AG08396 (cell line): Measurements from ENCODE around the gene TMEM43.

Experiments
- DNase-seq: peaks from one replicate; pipeline ENCODE4 v3.0.0; 2012; ENCODE audit warnings: low spot score, mixed read lengths

TMEM43 gene

DNA sequence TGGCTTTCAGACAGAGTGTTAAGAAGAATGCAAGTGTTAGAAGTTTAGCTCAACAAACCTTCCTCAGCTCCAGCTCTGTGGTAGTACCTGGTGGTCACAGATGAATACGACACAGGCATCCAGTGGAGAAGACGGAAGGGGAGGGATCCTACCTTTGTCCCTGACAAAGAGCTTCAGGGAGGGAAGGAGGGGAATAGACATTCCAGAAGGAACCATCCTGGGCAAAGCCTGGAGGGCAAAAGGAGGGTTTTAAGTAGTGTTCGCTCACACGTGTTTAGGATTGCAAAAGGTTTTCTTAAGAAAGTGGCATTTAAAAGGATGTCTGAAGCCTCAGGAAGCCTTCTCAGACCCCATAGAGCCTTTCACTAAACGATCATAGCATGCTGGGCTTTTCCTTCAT lies 3.0 kb upstream of the TMEM43 start:
- no peak for DNase-seq

DNA sequence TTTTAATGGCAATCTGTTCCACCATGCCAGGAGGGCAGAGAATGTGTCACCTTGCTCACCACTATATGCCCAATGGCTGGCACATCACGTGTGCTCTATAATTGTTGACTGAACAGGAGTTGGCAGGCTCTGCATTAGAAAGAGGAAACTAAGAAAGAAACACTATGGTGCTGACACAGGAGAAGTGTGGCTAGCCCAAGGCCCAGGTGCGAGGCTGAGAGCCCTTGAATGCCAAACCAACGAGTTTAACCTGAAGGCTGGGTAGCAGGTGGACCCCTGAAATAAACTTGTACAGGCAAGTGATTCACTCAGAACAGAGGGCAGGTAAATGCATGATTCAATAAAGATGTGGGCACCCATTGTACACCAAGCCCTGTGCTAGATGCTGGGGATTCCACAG lies 2.6 kb upstream of the TMEM43 start:
- no peak for DNase-seq

DNA sequence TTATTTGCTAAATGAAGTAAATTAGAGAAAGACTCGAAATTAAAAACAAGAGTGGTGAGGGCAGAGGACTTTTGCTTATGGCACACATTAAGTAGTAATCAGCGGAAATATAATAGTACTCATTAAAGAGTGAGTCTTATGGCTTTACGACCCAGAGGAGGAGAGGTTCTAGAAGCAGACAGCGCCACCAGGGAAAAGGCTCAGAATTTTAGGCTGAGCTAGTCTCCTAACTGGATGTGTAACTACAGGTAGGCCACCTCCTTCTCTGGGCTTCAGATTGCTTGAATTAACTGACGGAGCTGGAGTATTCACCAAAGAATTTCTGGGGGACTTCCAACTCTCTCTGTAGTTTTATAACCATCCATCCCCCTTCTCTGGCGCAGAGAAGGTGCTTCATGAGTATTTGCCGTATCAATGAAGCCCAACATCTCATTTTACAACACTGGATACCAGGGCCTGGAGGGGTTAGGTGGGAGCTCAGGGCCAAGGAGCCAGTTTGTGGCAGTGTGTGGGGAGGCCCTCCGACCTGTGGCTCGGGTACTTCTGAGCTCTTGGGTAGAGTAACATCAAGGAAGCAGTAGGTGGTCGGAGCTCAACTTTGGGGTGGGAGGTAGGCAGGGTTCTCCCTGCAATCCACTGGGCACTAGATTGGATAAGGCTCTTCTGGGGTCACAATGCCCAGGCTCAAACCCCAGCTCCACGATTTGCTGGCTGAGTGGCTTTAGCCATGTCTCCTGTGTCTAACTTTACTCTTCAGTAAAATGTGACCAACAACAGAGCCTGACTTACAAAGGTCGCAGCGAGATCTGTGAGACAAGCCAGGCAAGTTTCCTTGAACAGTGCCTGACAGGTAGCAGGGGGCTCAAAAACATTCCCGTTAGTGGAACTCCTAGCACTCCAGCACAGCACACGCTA lies 1.3 kb upstream of the TMEM43 start:
- DNase-seq, result no peak

DNA sequence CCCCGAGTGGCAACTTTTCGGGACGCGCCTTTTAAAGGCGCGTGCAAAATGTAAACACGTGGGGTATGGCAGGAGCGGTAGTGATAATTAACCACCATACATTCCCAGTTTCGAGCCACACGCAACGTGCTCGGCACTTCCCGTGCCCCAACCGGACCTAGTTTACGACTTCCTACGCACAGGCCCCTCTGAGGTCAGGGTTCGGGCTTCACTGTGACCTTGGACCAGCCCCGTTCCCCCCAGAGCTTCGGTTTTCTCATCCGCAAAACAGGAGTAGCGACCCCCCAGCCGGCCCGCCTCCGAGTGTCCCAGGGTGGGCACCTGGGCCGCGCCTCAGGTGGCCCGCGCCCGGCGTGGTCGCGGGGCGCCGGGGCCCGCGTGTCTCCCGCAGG lies 633 bp upstream of the TMEM43 start:
- peak; percentile 39 for DNase-seq

DNA sequence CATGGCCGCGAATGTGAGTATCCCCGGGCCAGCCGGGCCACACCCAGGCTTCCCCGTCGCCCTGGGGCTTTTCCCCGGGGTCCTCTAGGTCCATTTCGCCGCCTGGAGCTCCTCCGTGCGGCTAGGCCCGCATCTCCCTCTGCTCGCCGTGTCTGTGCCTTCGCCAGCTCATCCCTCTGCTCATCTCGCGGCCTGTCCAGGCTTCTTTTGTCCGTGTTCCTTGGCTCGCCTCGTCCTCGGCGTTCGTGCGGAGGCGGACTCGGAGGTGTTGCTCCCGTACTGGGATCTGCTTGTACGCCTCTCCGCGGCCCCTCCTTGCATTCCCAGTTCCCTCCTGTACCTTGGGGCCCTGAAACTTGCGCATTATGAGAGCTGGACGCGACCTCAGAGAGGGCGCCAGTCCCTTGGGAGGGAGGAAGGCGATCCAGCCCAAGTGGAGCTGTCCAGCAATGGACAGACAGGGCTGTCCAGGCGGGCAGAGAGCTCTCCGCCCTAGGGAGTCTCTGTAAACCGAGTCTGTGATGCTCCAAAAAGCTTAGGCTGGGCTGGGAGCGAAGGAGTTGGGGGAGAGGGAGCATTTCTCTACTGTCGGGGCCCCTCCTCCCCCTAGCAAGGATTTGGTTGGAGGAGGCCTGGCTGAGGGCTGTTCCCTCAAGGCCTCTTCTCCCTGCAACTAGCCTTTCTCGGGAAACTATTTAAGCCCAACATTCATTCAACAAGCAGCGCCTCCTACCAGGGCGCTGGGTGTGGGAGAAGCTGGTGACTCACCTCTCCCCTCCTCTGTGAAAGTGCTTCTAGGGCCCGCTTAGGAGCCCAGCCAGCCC lies 553 bp downstream of the TMEM43 start:
- DNase-seq, result peak; percentile 84

DNA sequence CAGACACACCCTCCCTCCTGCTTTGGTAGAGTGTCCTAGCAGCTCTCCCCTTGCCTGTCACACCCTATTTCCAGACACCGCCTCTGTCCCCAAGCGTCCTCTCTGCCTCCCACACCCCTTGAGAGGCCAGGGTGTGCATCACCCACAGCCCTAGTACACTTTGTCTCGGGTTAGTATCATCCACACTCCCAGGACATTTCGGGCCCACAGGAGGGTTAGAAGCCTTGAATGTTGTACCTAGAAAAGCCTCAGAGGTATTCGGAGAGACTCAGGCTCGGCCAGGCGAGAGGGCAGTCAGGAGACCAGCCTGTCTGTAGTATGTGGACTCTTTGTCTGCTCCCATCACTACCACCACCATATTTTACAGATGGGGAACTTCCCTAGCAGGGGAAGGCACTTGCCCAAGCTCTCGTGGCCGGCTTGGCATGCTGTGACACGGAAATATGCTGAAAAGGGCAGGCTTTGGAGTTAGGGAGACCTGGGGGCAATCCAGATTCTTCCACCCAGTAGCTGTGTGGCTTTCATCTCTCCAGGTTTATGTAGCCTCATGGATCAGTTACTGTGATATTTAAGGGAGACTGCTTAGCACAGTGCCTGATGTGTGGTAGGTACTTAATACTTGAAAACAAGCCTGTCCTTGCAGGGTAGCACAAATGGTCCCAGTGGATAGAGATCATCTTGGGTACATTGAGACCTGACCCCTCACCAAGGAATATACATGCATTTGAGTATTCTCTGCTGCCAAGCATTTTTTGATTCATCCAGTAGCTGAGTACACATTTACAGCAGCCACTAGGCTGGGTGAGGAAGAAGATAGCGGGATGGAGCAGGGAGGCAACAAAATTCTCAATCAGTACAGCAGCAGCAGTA lies 1.4 kb downstream of the TMEM43 start:
- DNase-seq, result no peak

DNA sequence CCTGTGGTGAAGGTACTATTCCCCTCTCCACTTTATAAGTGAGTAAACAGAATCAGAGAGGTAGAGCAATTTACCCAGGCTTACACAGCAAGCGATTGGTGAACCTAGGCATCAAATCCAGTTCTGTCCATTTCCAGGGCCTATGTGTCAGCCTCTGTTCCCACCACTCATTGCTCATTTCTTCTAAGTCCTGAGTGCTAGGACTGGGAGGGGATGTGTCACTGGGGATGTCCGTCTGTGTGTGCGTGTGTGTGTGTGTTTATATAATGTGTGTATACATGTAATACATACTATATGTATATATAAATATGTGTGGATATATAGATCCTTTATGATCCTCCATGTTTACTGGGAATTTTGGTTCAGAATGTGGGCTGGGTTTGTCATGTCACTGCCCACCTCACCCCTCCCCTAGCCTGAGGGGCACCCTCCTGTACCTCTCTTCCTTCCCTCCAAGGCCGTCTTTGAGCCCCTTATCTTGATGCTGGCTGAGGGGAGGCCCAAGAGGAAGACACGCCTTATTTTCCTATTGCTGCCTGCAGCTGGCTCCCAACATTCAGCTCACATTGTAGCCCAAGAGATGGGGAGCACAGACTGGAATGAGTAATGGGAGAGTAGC lies 2.1 kb downstream of the TMEM43 start:
- no peak for DNase-seq

DNA sequence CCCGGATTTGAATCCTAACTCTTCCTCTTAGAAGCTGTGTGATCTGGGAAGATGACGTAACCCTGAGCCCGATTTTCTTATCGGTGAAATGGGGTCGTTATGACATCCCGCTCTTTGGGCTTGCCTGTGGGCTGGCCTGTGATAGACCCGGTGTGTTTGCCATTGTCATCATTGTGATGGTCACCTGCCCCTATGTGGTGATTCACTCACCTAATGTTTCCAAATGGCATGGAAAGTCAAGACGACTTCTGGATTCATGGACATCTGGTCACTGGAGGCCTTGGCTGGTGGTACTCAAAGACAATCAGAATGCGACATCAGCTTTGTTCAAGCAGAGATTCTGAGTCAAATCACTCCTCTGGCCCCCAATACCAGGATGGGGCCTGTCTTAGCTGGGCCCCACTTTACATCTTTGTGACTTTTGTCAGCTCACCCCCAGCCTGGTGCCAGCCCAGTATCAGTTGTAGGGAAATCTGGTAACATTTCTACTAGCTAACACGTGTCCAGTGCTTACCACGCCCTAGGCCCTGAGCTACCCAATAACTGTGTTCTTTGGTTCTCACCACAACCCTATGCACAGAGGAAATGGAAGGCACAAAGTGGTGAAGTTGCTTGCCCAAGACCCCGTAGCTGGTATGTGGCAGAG lies 2.8 kb downstream of the TMEM43 start:
- DNase-seq, result no peak

DNA sequence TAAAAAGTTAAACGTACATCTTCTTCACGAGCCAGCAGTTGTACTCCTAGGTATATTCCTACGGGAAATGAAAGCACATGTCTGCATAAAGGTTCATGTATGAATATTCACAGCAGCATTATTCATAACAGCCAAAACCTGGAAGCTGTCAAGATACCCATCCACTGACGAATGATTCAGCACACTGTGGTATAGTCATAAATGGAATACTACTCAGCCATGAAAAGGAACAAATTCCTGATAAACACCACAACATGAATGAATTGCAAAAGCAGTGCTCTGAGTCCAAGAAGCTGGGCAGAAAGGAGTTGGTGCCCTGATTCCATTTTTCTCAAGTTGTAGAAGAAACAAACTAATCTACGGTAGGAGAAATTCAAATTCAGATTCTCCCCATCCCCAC lies 3.9 kb downstream of the TMEM43 start:
- no peak for DNase-seq

DNA sequence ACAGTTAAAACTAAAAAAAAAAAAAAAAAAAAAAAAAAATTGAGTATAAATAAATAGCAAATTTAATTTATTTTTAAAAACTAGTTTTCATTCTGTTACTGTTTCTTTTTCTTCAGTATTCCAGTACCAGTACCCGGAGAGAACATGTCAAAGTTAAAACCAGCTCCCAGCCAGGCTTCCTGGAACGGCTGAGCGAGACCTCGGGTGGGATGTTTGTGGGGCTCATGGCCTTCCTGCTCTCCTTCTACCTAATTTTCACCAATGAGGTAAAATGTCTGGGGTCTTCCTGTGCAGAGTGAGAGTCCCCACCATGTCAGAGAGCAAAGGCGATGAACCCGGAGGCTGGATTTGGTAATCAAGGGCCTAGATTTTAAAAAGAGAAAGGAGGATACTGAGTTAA lies 4.4 kb downstream of the TMEM43 start:
- DNase-seq, result no peak

DNA sequence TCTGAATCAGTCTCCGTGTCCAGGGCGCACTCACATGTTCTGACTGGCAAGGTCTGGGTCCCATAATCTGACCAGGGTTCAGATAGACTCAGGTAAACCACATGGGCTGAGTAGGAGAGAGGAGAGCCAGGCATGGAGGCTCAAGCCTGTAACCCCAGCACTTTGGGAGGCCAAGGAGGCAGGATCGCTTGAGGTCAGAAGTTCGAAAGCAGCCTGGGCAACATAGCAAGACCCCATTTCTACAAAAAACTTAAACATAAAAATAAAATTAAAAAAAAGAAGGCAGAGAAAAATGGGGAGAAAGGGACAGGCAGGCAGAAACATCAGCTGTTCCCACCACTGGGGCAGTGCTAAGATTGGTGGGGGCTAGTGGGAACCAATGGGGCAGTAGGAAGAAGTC lies 5.4 kb downstream of the TMEM43 start:
- no peak for DNase-seq

DNA sequence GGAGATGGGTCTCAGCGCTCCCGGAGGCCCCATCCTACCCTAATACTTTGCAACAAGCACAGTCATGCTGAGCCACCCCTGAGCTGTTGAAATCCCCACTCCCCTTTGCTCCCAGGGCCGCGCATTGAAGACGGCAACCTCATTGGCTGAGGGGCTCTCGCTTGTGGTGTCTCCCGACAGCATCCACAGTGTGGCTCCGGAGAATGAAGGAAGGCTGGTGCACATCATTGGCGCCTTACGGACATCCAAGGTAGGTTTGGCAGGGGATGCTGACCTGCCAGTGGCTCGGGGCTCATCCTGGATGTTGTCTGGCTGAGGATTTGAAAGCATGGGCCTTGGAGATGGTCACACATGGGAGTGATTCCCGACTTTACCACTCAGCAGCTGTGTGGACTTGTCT lies 5.9 kb downstream of the TMEM43 start:
- no peak for DNase-seq

DNA sequence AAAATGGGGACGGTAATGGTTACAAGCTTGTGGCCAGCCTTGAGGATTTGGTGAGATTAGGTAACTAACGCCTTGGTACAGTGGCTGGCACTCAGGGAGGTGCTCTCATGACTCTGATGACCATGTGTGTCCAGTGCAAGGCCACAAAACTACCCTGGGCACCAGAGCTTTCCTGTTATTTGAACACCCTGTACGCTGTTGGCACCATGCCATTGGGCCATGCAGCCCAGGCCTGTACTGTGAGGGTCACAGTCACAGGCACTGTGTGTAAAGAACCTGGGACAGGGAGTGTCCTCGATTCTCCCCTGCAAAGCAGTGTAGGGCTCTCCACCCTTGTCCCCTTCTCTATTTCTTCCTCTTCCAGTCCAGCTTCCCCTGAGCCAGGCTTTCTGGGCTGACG lies 6.3 kb downstream of the TMEM43 start:
- no peak for DNase-seq

DNA sequence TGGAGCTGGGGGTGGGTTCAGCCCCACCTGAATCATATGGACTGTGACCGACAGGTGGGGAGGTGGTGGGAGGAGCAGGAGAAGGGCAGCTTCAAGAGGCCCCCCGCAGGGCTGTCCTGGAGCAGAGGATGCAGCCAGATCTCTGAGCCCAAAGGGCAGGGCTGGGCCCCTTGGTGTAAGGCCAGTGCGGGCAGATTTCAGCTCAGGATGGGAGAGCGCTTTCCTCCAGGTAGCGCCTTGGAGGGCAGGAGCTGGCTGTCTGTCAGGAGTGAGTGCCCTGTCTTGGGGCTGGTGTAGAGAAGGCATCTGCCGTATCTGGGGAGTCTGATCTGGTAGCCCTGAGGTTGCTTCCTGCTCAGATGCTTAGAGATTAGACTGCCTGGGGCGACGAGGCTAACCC lies 7.3 kb downstream of the TMEM43 start:
- no peak for DNase-seq

DNA sequence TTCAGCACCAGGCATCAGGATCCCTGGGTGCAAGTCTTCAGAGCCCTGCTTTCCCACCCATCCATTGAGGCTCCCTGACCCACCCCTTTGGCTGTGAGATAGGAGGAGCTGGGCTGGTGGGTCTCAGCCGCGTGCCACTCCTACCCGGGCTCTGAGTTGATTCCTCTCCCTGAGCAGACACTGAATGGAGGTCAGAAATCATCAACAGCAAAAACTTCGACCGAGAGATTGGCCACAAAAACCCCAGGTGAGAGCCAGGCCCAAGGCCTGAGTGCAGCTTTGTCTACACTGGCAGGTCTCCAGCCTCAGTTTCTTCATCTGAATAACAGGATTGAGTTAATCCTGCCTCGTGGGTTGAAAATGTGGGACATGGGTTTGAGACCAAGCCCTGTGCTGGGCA lies 7.8 kb downstream of the TMEM43 start:
- no peak for DNase-seq

DNA sequence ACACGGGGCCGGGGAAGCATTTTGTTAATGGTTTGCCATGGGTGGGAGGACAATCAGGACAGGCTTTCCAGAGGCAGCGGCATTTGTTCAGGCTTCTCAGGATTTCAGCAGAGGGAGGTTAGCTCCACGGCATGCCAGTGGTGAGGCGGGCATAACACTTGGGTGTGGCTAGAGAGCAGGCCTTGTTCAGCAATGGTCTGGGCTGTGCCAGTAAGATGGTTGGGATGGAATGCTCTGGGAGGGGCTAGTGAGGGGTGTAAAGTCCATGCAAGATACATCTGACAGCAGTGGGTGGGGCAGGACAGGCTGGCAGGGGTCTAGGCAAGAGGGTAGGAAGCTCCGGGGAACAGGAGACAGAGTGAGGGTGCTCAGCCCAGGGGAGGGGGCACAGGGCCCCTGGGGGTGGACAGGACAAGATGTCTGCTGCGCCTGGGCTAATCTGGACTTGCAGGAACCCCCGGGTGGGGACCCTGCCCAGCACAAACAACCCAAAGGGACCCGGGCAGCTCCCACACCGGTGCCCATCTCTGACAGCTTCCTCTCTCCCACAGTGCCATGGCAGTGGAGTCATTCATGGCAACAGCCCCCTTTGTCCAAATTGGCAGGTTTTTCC lies 8.4 kb downstream of the TMEM43 start:
- no peak for DNase-seq

DNA sequence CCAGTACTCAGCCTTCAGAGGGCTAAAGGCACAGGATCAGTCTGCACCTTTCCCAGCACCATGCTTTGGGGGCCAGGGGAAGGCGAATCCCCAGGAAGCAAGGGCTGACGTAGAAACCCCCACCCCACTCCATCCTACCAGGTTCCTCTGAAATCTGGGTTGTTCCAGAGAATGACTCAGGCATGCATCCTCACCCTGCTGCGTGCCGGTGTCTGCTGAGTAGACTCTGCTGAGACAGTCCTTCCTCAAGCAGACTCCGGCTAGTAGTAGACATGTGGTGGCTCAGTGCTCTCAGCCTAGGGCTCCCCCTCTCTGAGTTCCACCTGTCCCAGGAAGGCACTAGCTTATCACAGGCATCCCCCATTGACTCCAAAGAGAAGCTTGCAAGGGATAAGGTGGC lies 9.0 kb downstream of the TMEM43 start:
- no peak for DNase-seq

DNA sequence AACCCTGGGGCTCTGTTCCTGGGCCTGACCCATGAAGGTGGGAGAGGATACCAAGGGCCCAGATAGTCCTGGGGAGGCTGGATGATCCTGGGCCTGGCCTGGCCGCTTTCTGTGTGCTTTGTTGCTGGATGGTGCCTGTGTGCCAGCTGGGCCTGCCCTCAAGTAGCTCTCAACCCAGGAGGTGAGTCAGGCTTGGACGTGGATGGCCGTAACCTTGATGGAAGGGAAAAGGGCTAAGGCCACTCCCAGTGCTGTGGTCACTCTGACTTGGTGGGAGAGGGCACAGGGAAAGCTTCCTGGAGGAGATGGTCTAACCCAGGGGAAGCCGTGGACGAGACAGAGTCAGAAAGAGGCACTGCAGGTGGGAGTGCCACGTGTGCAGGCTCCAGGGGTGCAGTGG lies 9.4 kb downstream of the TMEM43 start:
- no peak for DNase-seq

DNA sequence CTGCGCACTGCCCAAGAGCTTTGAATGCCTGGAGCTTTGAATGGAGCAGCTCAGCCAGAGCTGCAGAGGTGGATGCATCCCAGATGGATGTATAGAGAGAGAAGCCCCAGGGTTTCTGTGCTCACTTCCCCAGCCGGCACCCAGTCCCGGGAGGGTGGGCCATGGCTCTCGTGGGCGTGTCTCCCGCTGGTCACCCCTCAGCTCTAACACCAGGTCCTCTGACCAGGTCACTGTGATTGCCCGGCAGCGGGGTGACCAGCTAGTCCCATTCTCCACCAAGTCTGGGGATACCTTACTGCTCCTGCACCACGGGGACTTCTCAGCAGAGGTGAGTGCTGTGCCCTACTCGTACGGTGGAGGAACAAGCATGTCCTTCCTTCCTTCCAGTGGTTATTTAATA lies 10.7 kb downstream of the TMEM43 start:
- DNase-seq, result no peak

DNA sequence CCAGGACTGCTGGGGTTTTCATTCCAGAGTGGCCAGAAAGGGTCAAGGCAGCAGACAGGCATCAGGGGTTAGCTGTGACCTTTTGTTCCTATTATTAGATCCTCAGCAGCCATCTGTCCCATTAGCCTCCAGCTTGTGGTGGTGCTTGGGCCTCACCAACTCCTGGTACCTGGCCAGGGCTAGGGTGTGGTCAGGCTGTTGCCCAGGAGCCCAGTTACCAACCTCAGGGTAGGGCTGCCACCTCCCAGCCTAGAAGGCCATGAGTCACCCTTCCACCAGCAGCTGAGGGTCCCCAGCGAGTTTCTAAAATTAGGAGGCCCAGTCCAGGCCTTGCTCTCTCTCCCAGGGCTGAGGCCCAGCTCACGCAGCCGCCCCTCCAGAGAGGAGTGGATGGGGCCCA lies 12.2 kb downstream of the TMEM43 start:
- DNase-seq, result no peak

DNA sequence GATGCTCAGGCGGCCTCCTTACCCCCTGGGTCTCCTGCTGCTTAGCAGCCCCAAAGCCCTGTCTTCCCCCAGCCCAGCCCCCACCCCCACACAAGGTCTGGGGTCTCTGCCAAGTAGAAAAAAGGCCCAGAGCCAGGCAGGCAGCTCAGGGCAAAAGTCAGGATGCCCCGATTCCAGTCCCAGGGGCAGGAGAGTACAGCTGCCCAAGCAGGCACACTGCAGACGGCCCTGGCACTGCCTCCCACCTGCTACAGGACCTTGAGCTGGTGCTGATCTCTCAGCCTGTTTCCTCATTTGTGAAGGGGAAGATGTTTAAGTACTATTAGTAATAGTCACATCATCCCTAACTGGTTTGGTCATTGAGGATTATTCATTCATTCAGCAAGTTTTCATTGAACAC lies 12.6 kb downstream of the TMEM43 start:
- no peak for DNase-seq
